GM03348 (cell line): Measurements from ENCODE around the gene ATP1A3.

Experiments
- DNase-seq: peaks from one replicate; pipeline ENCODE4 v3.0.0; 2012; ENCODE audit warnings: low spot score

Gene ATP1A3

GRCh38 chr19:41984961-41985360 is 9.1 kb downstream of the ATP1A3 start:
- no peak for DNase-seq

GRCh38 chr19:41981724-41982123 is 12.3 kb downstream of the ATP1A3 start:
- no peak for DNase-seq

GRCh38 chr19:41978470-41978869 is 15.6 kb downstream of the ATP1A3 start:
- DNase-seq, result no peak

- DNase-seq, result no peak
Measured at GRCh38 chr19:41977916-41978315, 16.1 kb downstream of the ATP1A3 start.

GRCh38 chr19:41974652-41975051 is 19.4 kb downstream of the ATP1A3 start:
- no peak for DNase-seq

- DNase-seq, result no peak
Measured at GRCh38 chr19:41971363-41971762, 22.7 kb downstream of the ATP1A3 start.

GRCh38 chr19:41969772-41970458 is 24.1 kb downstream of the ATP1A3 start:
- DNase-seq, result no peak

GRCh38 chr19:41968751-41969595 is 25.1 kb downstream of the ATP1A3 start:
- no peak for DNase-seq

- DNase-seq, result no peak
Measured at GRCh38 chr19:41967054-41967783, 26.8 kb downstream of the ATP1A3 start.

GRCh38 chr19:41965106-41965505 is 28.9 kb downstream of the ATP1A3 start:
- no peak for DNase-seq

GRCh38 chr19:41960973-41961372 is 33.1 kb downstream of the ATP1A3 start:
- DNase-seq, result no peak

- DNase-seq, result peak; percentile 97
Measured at GRCh38 chr19:41959056-41960053, 34.7 kb downstream of the ATP1A3 start, which contains the start of gene RABAC1. TSS of gene RABAC1 (minus strand) at chr19:41959321. CDS start at chr19:41959292, 29 bp downstream.

- peak; percentile 95 for DNase-seq
Measured at GRCh38 chr19:41958367-41959055, 35.5 kb downstream of the ATP1A3 start.

- DNase-seq, result peak; percentile 91
Measured at GRCh38 chr19:41957838-41958366, 36.1 kb downstream of the ATP1A3 start.

GRCh38 chr19:41957161-41957837 is 36.7 kb downstream of the ATP1A3 start:
- DNase-seq, result no peak

- DNase-seq, result no peak
Measured at GRCh38 chr19:41956621-41957020, 37.4 kb downstream of the ATP1A3 start.

GRCh38 chr19:41955521-41955920 is 38.5 kb downstream of the ATP1A3 start:
- DNase-seq, result no peak

GRCh38 chr19:41951686-41952172 is 42.3 kb downstream of the ATP1A3 start:
- peak; percentile 92 for DNase-seq

- DNase-seq, result no peak
Measured at GRCh38 chr19:41947091-41947490, 46.9 kb downstream of the ATP1A3 start.
